HG03196 (cell line): ENCODE measurements around the gene ALDH16A1.

Source experiments
- ATAC-seq: cut with Tn5 transposase; IDR thresholded peaks from one replicate; pipeline ENCODE4 v1.9.1; 2021; ENCODE audit not compliant: unreplicated experiment

The ALDH16A1 gene

DNA sequence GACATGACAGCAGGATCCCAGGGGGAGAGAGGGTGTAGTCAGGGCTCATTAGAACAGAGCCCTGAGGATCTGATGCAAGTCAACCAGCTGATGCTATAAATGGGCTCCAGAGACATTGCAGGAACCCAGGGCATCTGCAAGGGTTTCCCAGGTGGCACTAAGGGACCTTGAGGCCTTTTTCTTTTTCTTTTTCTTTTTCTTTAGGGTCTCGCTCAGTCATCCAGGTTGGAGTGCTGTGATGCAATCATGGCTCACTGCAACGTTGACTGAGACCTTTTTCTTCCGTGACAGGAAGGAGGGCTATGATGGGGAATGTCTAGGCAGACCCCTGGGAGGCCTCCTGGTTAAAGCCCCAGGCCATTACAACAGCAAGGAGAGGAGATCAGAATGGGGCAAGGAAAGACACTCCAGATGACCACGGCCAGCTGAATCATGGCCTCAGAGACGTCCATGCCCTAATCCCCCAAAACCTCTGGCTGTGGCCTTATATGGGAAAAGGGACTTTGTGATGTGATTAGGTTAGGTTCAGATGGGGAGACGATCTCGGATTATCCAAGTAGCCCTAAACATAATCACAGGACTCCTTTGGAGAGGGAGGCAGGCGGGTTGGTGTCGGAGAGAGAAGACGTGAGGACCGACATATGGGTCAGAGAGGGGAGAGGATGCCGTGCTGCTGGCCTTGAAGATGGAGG is 54.9 kb downstream of the ALDH16A1 start:
- ATAC-seq: no peak

DNA sequence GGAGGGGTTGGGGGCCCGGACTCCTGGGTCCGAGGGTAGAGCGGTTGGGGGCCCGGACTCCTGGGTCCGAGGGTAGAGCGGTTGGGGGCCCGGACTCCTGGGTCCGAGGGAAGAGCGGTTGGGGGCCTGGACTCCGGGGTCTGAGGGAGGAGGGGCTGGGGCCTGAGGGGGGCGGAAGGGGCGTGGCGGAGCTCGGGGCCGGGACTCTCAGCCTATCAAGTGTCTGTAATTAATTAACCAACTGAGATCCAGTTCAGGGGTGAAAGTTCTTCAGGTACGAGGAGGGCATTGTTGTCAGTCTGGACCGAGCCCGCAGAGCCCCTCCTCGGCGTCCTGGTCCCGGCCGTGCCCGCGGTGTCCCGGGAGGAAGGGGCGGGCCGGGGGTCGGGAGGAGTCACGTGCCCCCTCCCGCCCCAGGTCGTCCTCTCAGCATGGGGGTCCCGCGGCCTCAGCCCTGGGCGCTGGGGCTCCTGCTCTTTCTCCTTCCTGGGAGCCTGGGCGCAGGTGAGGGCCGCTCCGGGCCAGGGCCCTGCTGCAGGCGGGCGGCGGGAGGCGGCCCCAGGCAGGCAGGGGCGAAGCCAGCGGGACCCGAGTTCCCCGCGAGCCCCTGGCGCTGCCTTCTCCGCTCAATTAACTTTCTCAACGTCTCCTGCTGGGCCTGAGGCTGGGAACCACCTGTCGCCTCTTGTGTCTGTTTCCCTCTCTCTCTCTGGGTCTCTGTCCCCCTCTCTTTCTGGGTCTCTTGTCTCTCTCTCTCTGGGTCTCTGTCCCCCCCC is 60.1 kb downstream of the ALDH16A1 start:
- no peak for ATAC-seq

DNA sequence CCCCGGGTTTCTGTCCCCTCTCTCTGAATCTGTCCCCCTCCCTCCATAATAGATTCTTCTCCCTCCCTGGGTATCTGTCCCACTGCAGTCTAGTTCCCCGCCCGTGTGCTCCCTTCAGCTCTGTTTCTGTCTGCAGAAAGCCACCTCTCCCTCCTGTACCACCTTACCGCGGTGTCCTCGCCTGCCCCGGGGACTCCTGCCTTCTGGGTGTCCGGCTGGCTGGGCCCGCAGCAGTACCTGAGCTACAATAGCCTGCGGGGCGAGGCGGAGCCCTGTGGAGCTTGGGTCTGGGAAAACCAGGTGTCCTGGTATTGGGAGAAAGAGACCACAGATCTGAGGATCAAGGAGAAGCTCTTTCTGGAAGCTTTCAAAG is 60.7 kb downstream of the ALDH16A1 start:
- no peak for ATAC-seq

DNA sequence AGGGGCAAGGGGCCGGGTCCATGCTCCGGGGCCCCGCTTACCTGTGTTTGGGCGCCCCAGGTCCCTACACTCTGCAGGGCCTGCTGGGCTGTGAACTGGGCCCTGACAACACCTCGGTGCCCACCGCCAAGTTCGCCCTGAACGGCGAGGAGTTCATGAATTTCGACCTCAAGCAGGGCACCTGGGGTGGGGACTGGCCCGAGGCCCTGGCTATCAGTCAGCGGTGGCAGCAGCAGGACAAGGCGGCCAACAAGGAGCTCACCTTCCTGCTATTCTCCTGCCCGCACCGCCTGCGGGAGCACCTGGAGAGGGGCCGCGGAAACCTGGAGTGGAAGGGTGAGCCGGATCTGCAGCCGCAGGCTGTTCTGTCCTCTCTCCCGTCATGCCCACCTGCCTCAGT is 61.1 kb downstream of the ALDH16A1 start:
- no peak for ATAC-seq

DNA sequence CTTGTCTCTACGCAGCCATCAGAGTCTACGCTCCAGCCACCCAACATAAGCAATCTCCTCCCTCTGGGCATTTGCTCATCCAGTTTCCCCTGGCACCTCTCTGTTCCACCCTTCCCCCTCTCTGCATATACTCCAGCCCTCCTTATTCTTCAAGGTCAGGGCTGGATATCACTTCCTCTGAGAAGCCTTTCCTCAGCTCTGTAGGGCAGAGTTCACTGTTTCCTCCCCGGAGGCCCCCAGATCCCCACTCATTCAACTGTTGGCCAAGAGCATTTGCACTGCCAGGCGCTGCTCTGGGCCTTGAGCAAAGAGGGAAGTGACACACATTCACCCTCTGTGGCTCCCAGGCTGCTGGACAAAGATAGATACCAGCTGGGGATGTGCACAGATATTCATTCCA is 62.7 kb downstream of the ALDH16A1 start:
- no peak for ATAC-seq

DNA sequence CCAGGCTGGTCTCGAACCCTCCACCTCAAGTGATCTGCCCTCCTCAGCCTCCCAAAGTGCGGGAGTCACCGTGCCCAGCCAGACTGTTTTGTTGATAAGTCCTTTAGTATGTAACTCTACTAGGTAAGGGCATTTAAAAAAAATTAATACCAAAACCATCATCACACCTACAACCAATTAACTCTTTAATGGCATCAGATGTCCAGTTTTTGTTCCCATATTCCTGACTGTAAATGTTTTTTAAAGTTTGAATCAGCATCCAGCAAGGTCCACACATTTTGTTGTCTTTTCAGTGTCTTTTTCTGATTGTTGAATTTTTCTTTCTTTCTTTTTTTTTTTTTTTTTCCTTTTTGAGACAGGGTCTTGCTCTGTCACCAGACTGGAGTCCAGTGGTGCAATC is 65.0 kb downstream of the ALDH16A1 start:
- no peak for ATAC-seq
